HepG2 (cell line): ENCODE data around the gene HOXA11. TPM values are rescaled to one million over a fixed set of nuclear protein-coding genes. Genes with fewer than 3 reads are reported as not detected.
A peak's percentile ranks its signal among the peaks of the same experiment; 100 is the strongest.

ENCODE experiments used
- ERF ChIP-seq: IDR thresholded peaks from 2 replicates; pipeline ENCODE4 v1.6.1; 2018; ENCODE audit warnings: missing biosample characterization, missing genetic modification reagents
- FOXO1 ChIP-seq: sonication (generic); formaldehyde crosslinking; IDR thresholded peaks from 2 replicates; pipeline ENCODE4 v1.4.0; 2020; ENCODE audit warnings: missing genetic modification reagents
- JUNB ChIP-seq: sonication (generic); formaldehyde crosslinking; IDR thresholded peaks from 2 replicates; pipeline ENCODE4 v1.8.0; 2022; ENCODE audit warnings: missing genetic modification reagents, mild to moderate bottlenecking, borderline replicate concordance
- KDM1A ChIP-seq: IDR thresholded peaks from 2 replicates; pipeline ENCODE4 v1.6.1; 2016; ENCODE audit warnings: missing compliant biosample characterization
- MXI1 ChIP-seq: IDR thresholded peaks from 3 replicates; pipeline ENCODE4 v1.6.1; 2012; ENCODE audit warnings: low read depth, low read length, inconsistent platforms, borderline replicate concordance
- PTBP1 ChIP-seq: fragments of 200-400 bp; formaldehyde crosslinking; IDR thresholded peaks from 2 replicates; pipeline ENCODE4 v1.6.1; 2018; ENCODE audit warnings: low read length, low read depth; ENCODE audit not compliant: poor library complexity, severe bottlenecking
- RBM22 ChIP-seq: fragments of 200-400 bp; formaldehyde crosslinking; optimal IDR thresholded peaks from 2 replicates; pipeline ENCODE3; 2017; ENCODE audit warnings: mild to moderate bottlenecking, low read length, moderate library complexity
- STAT5B ChIP-seq: sonication (generic); formaldehyde crosslinking; IDR thresholded peaks from 2 replicates; pipeline ENCODE4 v1.4.0; 2020; ENCODE audit warnings: missing genetic modification reagents
- ZNF17 ChIP-seq: sonication (generic); formaldehyde crosslinking; IDR thresholded peaks from 2 replicates; pipeline ENCODE4 v1.5.0; 2020; ENCODE audit warnings: mild to moderate bottlenecking, missing genetic modification reagents
- ZNF337 ChIP-seq: sonication (generic); formaldehyde crosslinking; IDR thresholded peaks from 2 replicates; pipeline ENCODE4 v1.5.1; 2020; ENCODE audit warnings: missing genetic modification reagents, low read depth, mild to moderate bottlenecking, borderline replicate concordance
- ZNF343 ChIP-seq: sonication (generic); formaldehyde crosslinking; IDR thresholded peaks from 2 replicates; pipeline ENCODE4 v1.4.0; 2020; ENCODE audit warnings: mild to moderate bottlenecking, missing genetic modification reagents
- ZNF441 ChIP-seq: sonication (generic); formaldehyde crosslinking; IDR thresholded peaks from 2 replicates; pipeline ENCODE4 v1.7.0; 2021; ENCODE audit warnings: missing genetic modification reagents, borderline replicate concordance
- ZNF460 ChIP-seq: sonication (generic); formaldehyde crosslinking; IDR thresholded peaks from 2 replicates; pipeline ENCODE4 v1.5.1; 2020; ENCODE audit warnings: missing genetic modification reagents, mild to moderate bottlenecking, borderline replicate concordance
- polyA plus RNA-seq, 8 experiments: library from polyadenylated mRNA; depleted of rRNA in 3 of 8; stranded (reverse) in 7 of 8; unstranded in 1 of 8; fragments of >200 nt; fragmentation: Illumina TruSeq in 4 of 8; extraction: Trizol in 4 of 8; gene quantifications; 2 replicates each; pipeline versions ENCODE4 v1.2.1 to v1.2.3, GENCODE V29; 2011 to 2016; ENCODE audit warnings: low read depth in 4 of 8, missing spikeins in 1 of 8, mixed read lengths in 1 of 8; ENCODE audit not compliant: insufficient read depth in 1 of 8
- total RNA-seq, 5 experiments: library from RNA; depleted of rRNA; stranded (reverse); fragments of >200 nt; fragmentation: Illumina TruSeq; extraction: Trizol; gene quantifications; 2 replicates each; pipeline ENCODE4 v1.2.3, GENCODE V29; 2016; ENCODE audit warnings: low read depth in 1 of 5
- TF ChIP-seq, protein P1 (sequence below): sonication (generic); formaldehyde crosslinking; IDR thresholded peaks from 2 replicates; pipeline ENCODE4 v1.8.1; 2023; ENCODE audit warnings: mild to moderate bottlenecking, inconsistent platforms, moderate library complexity, missing genetic modification reagents, borderline replicate concordance
- TF ChIP-seq, protein P2 (sequence below): sonication (generic); formaldehyde crosslinking; IDR thresholded peaks from 2 replicates; pipeline ENCODE4 v1.4.0; 2020; ENCODE audit warnings: mild to moderate bottlenecking, missing genetic modification reagents
- TF ChIP-seq, protein P3 (sequence below): sonication (generic); formaldehyde crosslinking; IDR thresholded peaks from 2 replicates; pipeline ENCODE4 v1.4.0; 2020; ENCODE audit warnings: missing genetic modification reagents, borderline replicate concordance
- TF ChIP-seq, protein P4 (sequence below): sonication (generic); formaldehyde crosslinking; IDR thresholded peaks from 2 replicates; pipeline ENCODE4 v1.5.0; 2020; ENCODE audit warnings: mild to moderate bottlenecking, missing genetic modification reagents, borderline replicate concordance
- TF ChIP-seq, protein P5 (sequence below): sonication (generic); formaldehyde crosslinking; IDR thresholded peaks from 2 replicates; pipeline ENCODE4 v1.8.1; 2022; ENCODE audit warnings: mild to moderate bottlenecking, missing genetic modification reagents
- TF ChIP-seq, protein P6 (sequence below): sonication (generic); formaldehyde crosslinking; IDR thresholded peaks from 2 replicates; pipeline ENCODE4 v1.9.0; 2022; ENCODE audit warnings: missing genetic modification reagents, mild to moderate bottlenecking, borderline replicate concordance

The HOXA11 gene
- total and polyA plus RNA-seq, 2 of the 13 experiments (the other 11 are each of a cell fraction or from before 2014, with no cell fraction given) = not detected

DNA sequence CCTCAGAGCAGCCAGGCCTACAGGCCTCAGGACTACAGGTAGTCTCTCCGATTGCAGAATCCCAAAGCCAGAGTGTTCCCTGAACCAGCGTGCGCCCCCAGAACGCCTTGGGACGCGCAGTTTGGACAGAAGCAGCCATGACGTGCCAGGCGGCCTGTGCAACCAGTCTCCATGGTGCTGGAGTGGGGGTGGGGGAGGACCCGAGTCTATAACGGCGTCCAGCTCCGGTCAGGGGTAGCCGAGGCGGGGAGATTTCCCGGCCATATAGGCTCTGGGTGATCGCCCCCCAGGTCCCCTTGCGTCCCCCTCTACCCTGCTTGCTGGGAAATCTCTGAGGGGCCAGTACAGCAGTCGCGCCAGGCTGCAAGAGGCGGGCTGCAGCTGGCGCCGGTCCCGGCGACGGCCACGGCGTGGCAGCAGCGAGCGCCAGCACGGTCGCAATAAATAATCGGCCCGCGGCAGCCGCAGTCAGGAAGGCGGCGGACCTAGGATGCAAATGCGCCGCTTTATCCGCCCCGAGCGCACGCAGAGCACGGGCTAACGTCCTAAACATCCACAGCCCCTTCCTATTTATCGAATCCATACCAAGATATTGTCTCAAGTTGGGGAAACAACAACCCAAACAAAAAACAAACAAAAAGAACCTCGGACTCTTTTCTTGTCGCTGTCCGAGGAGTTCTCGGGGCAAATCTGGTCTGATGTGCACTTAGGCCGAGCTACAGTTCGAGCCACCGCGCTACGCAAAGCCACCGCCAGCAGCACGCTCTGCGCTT lies 34.3 kb downstream of the HOXA11 start (continued):
- TF ChIP-seq, protein P1, sequence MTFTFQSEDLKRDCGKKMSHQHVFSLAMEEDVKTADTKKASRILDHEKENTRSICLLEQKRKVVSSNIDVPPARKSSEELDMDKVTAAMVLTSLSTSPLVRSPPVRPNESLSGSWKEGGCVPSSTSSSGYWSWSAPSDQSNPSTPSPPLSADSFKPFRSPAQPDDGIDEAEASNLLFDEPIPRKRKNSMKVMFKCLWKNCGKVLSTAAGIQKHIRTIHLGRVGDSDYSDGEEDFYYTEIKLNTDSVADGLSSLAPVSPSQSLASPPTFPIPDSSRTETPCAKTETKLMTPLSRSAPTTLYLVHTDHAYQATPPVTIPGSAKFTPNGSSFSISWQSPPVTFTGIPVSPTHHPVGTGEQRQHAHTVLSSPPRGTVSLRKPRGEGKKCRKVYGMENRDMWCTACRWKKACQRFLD (CRISPR knock-in tag) = peak; percentile 61; the same call in 1 of the 2 replicates
- TF ChIP-seq, protein P2, sequence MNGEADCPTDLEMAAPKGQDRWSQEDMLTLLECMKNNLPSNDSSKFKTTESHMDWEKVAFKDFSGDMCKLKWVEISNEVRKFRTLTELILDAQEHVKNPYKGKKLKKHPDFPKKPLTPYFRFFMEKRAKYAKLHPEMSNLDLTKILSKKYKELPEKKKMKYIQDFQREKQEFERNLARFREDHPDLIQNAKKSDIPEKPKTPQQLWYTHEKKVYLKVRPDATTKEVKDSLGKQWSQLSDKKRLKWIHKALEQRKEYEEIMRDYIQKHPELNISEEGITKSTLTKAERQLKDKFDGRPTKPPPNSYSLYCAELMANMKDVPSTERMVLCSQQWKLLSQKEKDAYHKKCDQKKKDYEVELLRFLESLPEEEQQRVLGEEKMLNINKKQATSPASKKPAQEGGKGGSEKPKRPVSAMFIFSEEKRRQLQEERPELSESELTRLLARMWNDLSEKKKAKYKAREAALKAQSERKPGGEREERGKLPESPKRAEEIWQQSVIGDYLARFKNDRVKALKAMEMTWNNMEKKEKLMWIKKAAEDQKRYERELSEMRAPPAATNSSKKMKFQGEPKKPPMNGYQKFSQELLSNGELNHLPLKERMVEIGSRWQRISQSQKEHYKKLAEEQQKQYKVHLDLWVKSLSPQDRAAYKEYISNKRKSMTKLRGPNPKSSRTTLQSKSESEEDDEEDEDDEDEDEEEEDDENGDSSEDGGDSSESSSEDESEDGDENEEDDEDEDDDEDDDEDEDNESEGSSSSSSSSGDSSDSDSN (CRISPR knock-in tag) = peak; percentile 59
- TF ChIP-seq ZNF460 (no peak), JUNB (CRISPR knock-in tag) (no peak), STAT5B (CRISPR knock-in tag) (no peak), RBM22 (no peak), ZNF17 (no peak), ZNF337 (no peak), FOXO1 (CRISPR knock-in tag) (no peak), MXI1 (0 out of 3 replicates have a peak, but pooled peaks have one; percentile 16), ZNF441 (no peak), PTBP1 (no peak), ERF (no peak; the same call in 1 of the 2 replicates), ZNF343 (CRISPR knock-in tag) (no peak), KDM1A (no peak)
- TF ChIP-seq, protein P3, sequence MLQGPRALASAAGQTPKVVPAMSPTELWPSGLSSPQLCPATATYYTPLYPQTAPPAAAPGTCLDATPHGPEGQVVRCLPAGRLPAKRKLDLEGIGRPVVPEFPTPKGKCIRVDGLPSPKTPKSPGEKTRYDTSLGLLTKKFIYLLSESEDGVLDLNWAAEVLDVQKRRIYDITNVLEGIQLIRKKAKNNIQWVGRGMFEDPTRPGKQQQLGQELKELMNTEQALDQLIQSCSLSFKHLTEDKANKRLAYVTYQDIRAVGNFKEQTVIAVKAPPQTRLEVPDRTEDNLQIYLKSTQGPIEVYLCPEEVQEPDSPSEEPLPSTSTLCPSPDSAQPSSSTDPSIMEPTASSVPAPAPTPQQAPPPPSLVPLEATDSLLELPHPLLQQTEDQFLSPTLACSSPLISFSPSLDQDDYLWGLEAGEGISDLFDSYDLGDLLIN = no peak
- TF ChIP-seq, protein P4, sequence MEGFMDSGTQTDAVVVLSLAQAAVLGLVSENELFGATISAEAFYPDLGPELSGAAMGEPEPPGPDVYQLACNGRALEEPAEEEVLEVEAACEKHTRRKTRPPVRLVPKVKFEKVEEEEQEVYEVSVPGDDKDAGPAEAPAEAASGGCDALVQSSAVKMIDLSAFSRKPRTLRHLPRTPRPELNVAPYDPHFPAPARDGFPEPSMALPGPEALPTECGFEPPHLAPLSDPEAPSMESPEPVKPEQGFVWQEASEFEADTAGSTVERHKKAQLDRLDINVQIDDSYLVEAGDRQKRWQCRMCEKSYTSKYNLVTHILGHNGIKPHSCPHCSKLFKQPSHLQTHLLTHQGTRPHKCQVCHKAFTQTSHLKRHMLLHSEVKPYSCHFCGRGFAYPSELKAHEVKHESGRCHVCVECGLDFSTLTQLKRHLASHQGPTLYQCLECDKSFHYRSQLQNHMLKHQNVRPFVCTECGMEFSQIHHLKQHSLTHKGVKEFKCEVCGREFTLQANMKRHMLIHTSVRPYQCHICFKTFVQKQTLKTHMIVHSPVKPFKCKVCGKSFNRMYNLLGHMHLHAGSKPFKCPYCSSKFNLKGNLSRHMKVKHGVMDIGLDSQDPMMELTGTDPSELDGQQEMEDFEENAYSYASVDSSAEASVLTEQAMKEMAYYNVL = no peak
- TF ChIP-seq, protein P5, sequence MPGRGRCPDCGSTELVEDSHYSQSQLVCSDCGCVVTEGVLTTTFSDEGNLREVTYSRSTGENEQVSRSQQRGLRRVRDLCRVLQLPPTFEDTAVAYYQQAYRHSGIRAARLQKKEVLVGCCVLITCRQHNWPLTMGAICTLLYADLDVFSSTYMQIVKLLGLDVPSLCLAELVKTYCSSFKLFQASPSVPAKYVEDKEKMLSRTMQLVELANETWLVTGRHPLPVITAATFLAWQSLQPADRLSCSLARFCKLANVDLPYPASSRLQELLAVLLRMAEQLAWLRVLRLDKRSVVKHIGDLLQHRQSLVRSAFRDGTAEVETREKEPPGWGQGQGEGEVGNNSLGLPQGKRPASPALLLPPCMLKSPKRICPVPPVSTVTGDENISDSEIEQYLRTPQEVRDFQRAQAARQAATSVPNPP = no peak
- TF ChIP-seq, protein P6, sequence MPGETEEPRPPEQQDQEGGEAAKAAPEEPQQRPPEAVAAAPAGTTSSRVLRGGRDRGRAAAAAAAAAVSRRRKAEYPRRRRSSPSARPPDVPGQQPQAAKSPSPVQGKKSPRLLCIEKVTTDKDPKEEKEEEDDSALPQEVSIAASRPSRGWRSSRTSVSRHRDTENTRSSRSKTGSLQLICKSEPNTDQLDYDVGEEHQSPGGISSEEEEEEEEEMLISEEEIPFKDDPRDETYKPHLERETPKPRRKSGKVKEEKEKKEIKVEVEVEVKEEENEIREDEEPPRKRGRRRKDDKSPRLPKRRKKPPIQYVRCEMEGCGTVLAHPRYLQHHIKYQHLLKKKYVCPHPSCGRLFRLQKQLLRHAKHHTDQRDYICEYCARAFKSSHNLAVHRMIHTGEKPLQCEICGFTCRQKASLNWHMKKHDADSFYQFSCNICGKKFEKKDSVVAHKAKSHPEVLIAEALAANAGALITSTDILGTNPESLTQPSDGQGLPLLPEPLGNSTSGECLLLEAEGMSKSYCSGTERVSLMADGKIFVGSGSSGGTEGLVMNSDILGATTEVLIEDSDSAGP = peak; percentile 65; the same call in 1 of the 2 replicates
